GM23248 (cell line): ENCODE results near the gene NETO1. TPM values are rescaled to one million over a fixed set of nuclear protein-coding genes. Genes with fewer than 3 reads are reported as not detected.

Experiments
- DNase-seq: peaks from one replicate; pipeline ENCODE4 v3.0.0-alpha.2; 2015
- H2AFZ ChIP-seq: fragments of 200-600 bp; sonication (generic); 2 replicates; pipeline ENCODE4 v1.6.1; 2016; ENCODE audit warnings: antibody characterized with exemption
- H3F3A ChIP-seq: fragments of 200-600 bp; sonication (generic); 2 replicates; pipeline ENCODE4 v1.6.1; 2016; ENCODE audit warnings: mild to moderate bottlenecking, antibody characterized with exemption, mixed run types; ENCODE audit not compliant: insufficient read depth
- H3K27ac ChIP-seq: fragments of 200-600 bp; sonication (generic); 2 replicates; pipeline ENCODE4 v1.5.1; 2016; ENCODE audit warnings: mild to moderate bottlenecking
- H3K27me3 ChIP-seq: fragments of 200-600 bp; sonication (generic); replicated peaks from 2 replicates; pipeline ENCODE4 v1.6.1; 2016; ENCODE audit warnings: mild to moderate bottlenecking; ENCODE audit not compliant: insufficient read depth
- H3K36me3 ChIP-seq: fragments of 200-600 bp; sonication (generic); 2 replicates; pipeline ENCODE4 v1.6.1; 2016; ENCODE audit warnings: low read depth, mild to moderate bottlenecking
- H3K4me1 ChIP-seq: fragments of 200-600 bp; sonication (generic); 2 replicates; pipeline ENCODE4 v1.6.1; 2016; ENCODE audit warnings: mild to moderate bottlenecking; ENCODE audit not compliant: insufficient read depth
- H3K4me2 ChIP-seq: fragments of 200-600 bp; sonication (generic); one replicate; pipeline ENCODE4 v1.6.1; 2016; ENCODE audit warnings: mild to moderate bottlenecking; ENCODE audit not compliant: unreplicated experiment
- H3K4me3 ChIP-seq: fragments of 200-600 bp; sonication (generic); 2 replicates; pipeline ENCODE4 v1.5.1; 2016; ENCODE audit warnings: mild to moderate bottlenecking
- H3K79me2 ChIP-seq: fragments of 200-600 bp; sonication (generic); 2 replicates; pipeline ENCODE4 v1.6.1; 2016; ENCODE audit warnings: mild to moderate bottlenecking; ENCODE audit not compliant: insufficient read depth
- H3K9ac ChIP-seq: fragments of 200-600 bp; sonication (generic); 2 replicates; pipeline ENCODE4 v1.6.1; 2016; ENCODE audit warnings: mild to moderate bottlenecking
- H3K9me2 ChIP-seq: fragments of 200-600 bp; sonication (generic); 2 replicates; pipeline ENCODE4 v1.6.1; 2016; ENCODE audit warnings: mixed run types, mild to moderate bottlenecking, moderate library complexity; ENCODE audit not compliant: insufficient read depth
- H3K9me3 ChIP-seq: fragments of 200-600 bp; sonication (generic); one replicate; pipeline ENCODE4 v1.6.1; 2017; ENCODE audit warnings: low read depth
- H4K20me1 ChIP-seq: fragments of 200-600 bp; sonication (generic); 2 replicates; pipeline ENCODE4 v1.6.0; 2016; ENCODE audit not compliant: insufficient read depth
- EZH2 ChIP-seq: fragments of 200-600 bp; sonication (generic); IDR thresholded peaks from 2 replicates; pipeline ENCODE4 v1.6.1; 2018; ENCODE audit warnings: antibody characterized with exemption, mild to moderate bottlenecking; ENCODE audit not compliant: insufficient read depth, poor library complexity, severe bottlenecking
- EZH2phosphoT487 ChIP-seq: fragments of 200-600 bp; sonication (generic); IDR thresholded peaks from 2 replicates; pipeline ENCODE4 v1.6.1; 2018; ENCODE audit warnings: antibody characterized with exemption, moderate library complexity, mild to moderate bottlenecking, low read depth; ENCODE audit not compliant: insufficient read depth
- WGBS, 2 experiments: methylation state at CpG; one replicate each; pipeline ENCODE4 v1.1.6; 2015 to 2017; ENCODE audit warnings: low lambda C conversion rate in 2 of 2, low coverage in 1 of 2; ENCODE audit errors: missing lambda C conversion rate in 2 of 2; 5-methylcytosine and 5-hydroxymethylcytosine counted together
- in situ Hi-C: fragments of 300-500 bp; cut with MboI; formaldehyde crosslinking; loops from 2 replicates; pipeline ENCODE4 v1.15.0; 2020
- polyA plus RNA-seq: library from polyadenylated mRNA; unstranded; fragments of >200 nt; fragmentation: Nextera tagmentation; extraction: Ambion mirVana; gene quantifications from 2 replicates; pipeline ENCODE4 v1.2.1, GENCODE V29; 2016
- total RNA-seq: library from RNA; depleted of rRNA; stranded (reverse); fragments of >200 nt; shearing (Covaris generic); gene quantifications from 2 replicates; pipeline ENCODE4 v1.2.3, GENCODE V29; 2014

Gene NETO1
- total and polyA plus RNA-seq, 2 experiments from 2014 or later = not detected

GRCh38 chr18:72738136-72738535 lies 129.7 kb downstream of the NETO1 start:
- no peak for DNase-seq
- H3K79me2 ChIP-seq = no peaks in the 10 kb centered on the region
- H3K4me2 ChIP-seq = no peak overlapping the region
- no peaks in the 10 kb centered on the region for H3K9me2 ChIP-seq
- in situ Hi-C loops = no loop called here
- no peaks in the 10 kb centered on the region for H3K4me1 ChIP-seq
- no peak overlapping the region for H3K4me3 ChIP-seq
- H2AFZ ChIP-seq = no peak overlapping the region
- no peaks in the 10 kb centered on the region for H3K27me3 ChIP-seq
- H3K9me3 ChIP-seq = no peaks in the 10 kb centered on the region
- no peaks in the 10 kb centered on the region for H3K36me3 ChIP-seq
- TF ChIP-seq EZH2phosphoT487 (no peak), EZH2 (no peak)
- H3K9ac ChIP-seq = no peak overlapping the region
- H4K20me1 ChIP-seq = no peaks in the 10 kb centered on the region
- 48 to 53% methylated on average over 4 of the region's 4 CpGs for WGBS, 2 experiments
- no peak overlapping the region for H3K27ac ChIP-seq
- H3F3A ChIP-seq = no peaks in the 10 kb centered on the region

- no peaks in the 10 kb centered on the region for H4K20me1 ChIP-seq
- no peak overlapping the region for H3K4me3 ChIP-seq
- TF ChIP-seq EZH2 (no peak), EZH2phosphoT487 (no peak)
- H3K79me2 ChIP-seq = no peaks in the 10 kb centered on the region
- no peaks in the 10 kb centered on the region for H3K27me3 ChIP-seq
- no peak overlapping the region for H3K4me2 ChIP-seq
- no peaks in the 10 kb centered on the region for H3K4me1 ChIP-seq
- WGBS, 2 experiments = 27 to 36% methylated on average over 6 of the region's 6 CpGs
- no peak overlapping the region for H3K9ac ChIP-seq
- no peaks in the 10 kb centered on the region for H3K36me3 ChIP-seq
- no peaks in the 10 kb centered on the region for H3K9me2 ChIP-seq
- H2AFZ ChIP-seq = no peak overlapping the region
- no peak for DNase-seq
- H3F3A ChIP-seq = no peaks in the 10 kb centered on the region
- in situ Hi-C loops = no loop called here
- H3K27ac ChIP-seq = no peak overlapping the region
- H3K9me3 ChIP-seq = no peaks in the 10 kb centered on the region
Measured at GRCh38 chr18:72727776-72728175, 140.0 kb downstream of the NETO1 start.

- Histone ChIP-seq H3K79me2 (no peaks in the 10 kb centered on the region), H3K4me2 (no peak overlapping the region), H3K9me2 (no peaks in the 10 kb centered on the region), H3K36me3 (no peaks in the 10 kb centered on the region), H4K20me1 (no peaks in the 10 kb centered on the region), H3K9ac (no peak overlapping the region), H3K4me3 (no peak overlapping the region), H2AFZ (no peak overlapping the region), H3K9me3 (no peaks in the 10 kb centered on the region), H3K27me3 (no peaks in the 10 kb centered on the region), H3F3A (no peaks in the 10 kb centered on the region), H3K4me1 (no peaks in the 10 kb centered on the region), H3K27ac (no peak overlapping the region)
- TF ChIP-seq EZH2 = no peak
- TF ChIP-seq EZH2phosphoT487 = no peak
- DNase-seq = no peak
- in situ Hi-C loops = no loop called here
- WGBS, 2 experiments = 40 to 58% methylated on average over 5 of the region's 5 CpGs
Measured at GRCh38 chr18:72727038-72727655, 140.6 kb downstream of the NETO1 start.

- no peak overlapping the region for H3K4me2 ChIP-seq
- no peaks in the 10 kb centered on the region for H3K4me1 ChIP-seq
- no peaks in the 10 kb centered on the region for H3K79me2 ChIP-seq
- no peak overlapping the region for H3K4me3 ChIP-seq
- no peak overlapping the region for H3K27ac ChIP-seq
- no peak overlapping the region for H3K9ac ChIP-seq
- no peak overlapping the region for H2AFZ ChIP-seq
- H3K36me3 ChIP-seq = no peaks in the 10 kb centered on the region
- in situ Hi-C loops = no loop called here
- TF ChIP-seq EZH2phosphoT487 = no peak
- TF ChIP-seq EZH2 = no peak
- no peaks in the 10 kb centered on the region for H3F3A ChIP-seq
- H4K20me1 ChIP-seq = no peaks in the 10 kb centered on the region
- 15 to 31% methylated on average over 4 of the region's 4 CpGs for WGBS, 2 experiments
- H3K9me3 ChIP-seq = no peaks in the 10 kb centered on the region
- no peaks in the 10 kb centered on the region for H3K27me3 ChIP-seq
- H3K9me2 ChIP-seq = no peaks in the 10 kb centered on the region
- no peak for DNase-seq
Measured at GRCh38 chr18:72726201-72726600, 141.6 kb downstream of the NETO1 start.

GRCh38 chr18:72721330-72721729 lies 146.5 kb downstream of the NETO1 start:
- no peaks in the 10 kb centered on the region for H3F3A ChIP-seq
- in situ Hi-C loops = no loop called here
- WGBS, 2 experiments = 12 to 17% methylated on average over 3 of the region's 3 CpGs

More at GRCh38 chr18:72721330-72721729, 146.5 kb downstream of the NETO1 start:
- Histone ChIP-seq H3K27me3 (no peaks in the 10 kb centered on the region), H3K27ac (no peak overlapping the region), H3K9ac (no peak overlapping the region), H2AFZ (no peak overlapping the region), H3K79me2 (no peaks in the 10 kb centered on the region), H3K4me3 (no peak overlapping the region), H3K4me1 (no peaks in the 10 kb centered on the region), H4K20me1 (no peaks in the 10 kb centered on the region), H3K4me2 (no peak overlapping the region), H3K9me3 (no peaks in the 10 kb centered on the region), H3K36me3 (no peaks in the 10 kb centered on the region), H3K9me2 (no peaks in the 10 kb centered on the region)
- no peak for TF ChIP-seq EZH2phosphoT487
- DNase-seq = no peak
